Vagina (tissue), 2 donors: ENCODE results near the gene ZNF385B.

Source experiments
- CTCF ChIP-seq, 3 experiments: fragments of 450-650 bp in 2 of 3; fragments of 200-600 bp in 1 of 3; sonication (generic) in 1 of 3; IDR thresholded peaks; one replicate each; pipeline ENCODE4 v1.5.1; 2017 to 2019; ENCODE audit warnings: antibody characterized with exemption in 3 of 3, mild to moderate bottlenecking in 2 of 3, moderate library complexity in 2 of 3
- POLR2A ChIP-seq, 2 donors: fragments of 450-650 bp; IDR thresholded peaks; one replicate each; pipeline ENCODE4 v1.6.1; 2017; ENCODE audit warnings: antibody characterized with exemption in 2 of 2, mild to moderate bottlenecking in 2 of 2, moderate library complexity in 2 of 2
- POLR2AphosphoS5 ChIP-seq, 2 donors: sonication (generic); formaldehyde crosslinking; IDR thresholded peaks; one replicate each; pipeline ENCODE4 v1.9.0; 2017; ENCODE audit warnings: antibody characterized with exemption in 2 of 2, mild to moderate bottlenecking in 2 of 2, low read depth in 1 of 2; ENCODE audit not compliant: insufficient read depth in 1 of 2

GRCh38 chr2:179849719-179850118 lies 11.7 kb downstream of the ZNF385B start:
- TF ChIP-seq CTCF (IDR thresholded peaks at IDR 0.05) (no peak), POLR2A (IDR thresholded peaks at IDR 0.05) (no peak), POLR2AphosphoS5 (IDR thresholded peaks at IDR 0.05; ENCODE audit: insufficient read depth in 1 of 2, low read depth in 1 of 2) (no peak)
